ENCODE results near the gene MAGI1.

Gene MAGI1

GRCh38 chr3:65788461-65788860 is 250.3 kb downstream of the MAGI1 start:
- Histone ChIP-seq H3K27me3 (ENCODE audit: insufficient read depth, low read depth) (no peaks in the 10 kb centered on the region), H3K4me1 (ENCODE audit: low read depth, poor library complexity, severe bottlenecking) (peaks cover 6% of the 10 kb centered on the region), H2AFZ (ENCODE audit: low read depth) (no peak overlapping the region), H3K79me2 (ENCODE audit: insufficient read depth, low read depth) (no peaks in the 10 kb centered on the region), H3K36me3 (ENCODE audit: insufficient read depth) (no peaks in the 10 kb centered on the region), H3K9ac (no peak overlapping the region), H3K4me3 (IDR thresholded peaks at IDR 0.05; ENCODE audit: insufficient read depth, low read depth, low read length) (no peak overlapping the region), H3K27ac (no peak overlapping the region), H4K20me1 (ENCODE audit: insufficient read depth) (no peaks in the 10 kb centered on the region), H3K4me2 (no peak overlapping the region)
- TF ChIP-seq CTCF (conservative IDR thresholded peaks at IDR 0.05; ENCODE audit: low read depth, low read length) = no peak

- Histone ChIP-seq H3K36me3 (ENCODE audit: insufficient read depth) (no peaks in the 10 kb centered on the region), H4K20me1 (ENCODE audit: insufficient read depth) (no peaks in the 10 kb centered on the region), H3K9ac (no peak overlapping the region), H3K79me2 (ENCODE audit: insufficient read depth, low read depth) (no peaks in the 10 kb centered on the region), H3K4me3 (IDR thresholded peaks at IDR 0.05; ENCODE audit: insufficient read depth, low read depth, low read length) (no peak overlapping the region), H3K4me2 (no peak overlapping the region), H3K27me3 (ENCODE audit: insufficient read depth, low read depth) (no peaks in the 10 kb centered on the region), H2AFZ (ENCODE audit: low read depth) (no peak overlapping the region), H3K27ac (no peak overlapping the region), H3K4me1 (ENCODE audit: low read depth, poor library complexity, severe bottlenecking) (peaks cover 6% of the 10 kb centered on the region)
- TF ChIP-seq CTCF (conservative IDR thresholded peaks at IDR 0.05; ENCODE audit: low read depth, low read length) = no peak
Observed at GRCh38 chr3:65787827-65788226, 250.9 kb downstream of the MAGI1 start.

- Histone ChIP-seq H3K4me2 (no peak overlapping the region), H3K27me3 (ENCODE audit: insufficient read depth, low read depth) (no peaks in the 10 kb centered on the region), H3K4me3 (IDR thresholded peaks at IDR 0.05; ENCODE audit: insufficient read depth, low read depth, low read length) (no peak overlapping the region), H3K9ac (no peak overlapping the region), H3K27ac (no peak overlapping the region), H3K4me1 (ENCODE audit: low read depth, poor library complexity, severe bottlenecking) (peaks cover 6% of the 10 kb centered on the region), H3K36me3 (ENCODE audit: insufficient read depth) (no peaks in the 10 kb centered on the region), H4K20me1 (ENCODE audit: insufficient read depth) (no peaks in the 10 kb centered on the region), H2AFZ (ENCODE audit: low read depth) (no peak overlapping the region), H3K79me2 (ENCODE audit: insufficient read depth, low read depth) (no peaks in the 10 kb centered on the region)
- no peak for TF ChIP-seq CTCF (conservative IDR thresholded peaks at IDR 0.05; ENCODE audit: low read depth, low read length)
Observed at GRCh38 chr3:65787340-65787739, 251.4 kb downstream of the MAGI1 start.

- H4K20me1 ChIP-seq (ENCODE audit: insufficient read depth) = no peaks in the 10 kb centered on the region
- TF ChIP-seq CTCF (conservative IDR thresholded peaks at IDR 0.05; ENCODE audit: low read depth, low read length) = no peak
- H3K27ac ChIP-seq = no peak overlapping the region
- no peak overlapping the region for H3K4me3 ChIP-seq (IDR thresholded peaks at IDR 0.05; ENCODE audit: insufficient read depth, low read depth, low read length)
- no peak overlapping the region for H2AFZ ChIP-seq (ENCODE audit: low read depth)
- H3K27me3 ChIP-seq (ENCODE audit: insufficient read depth, low read depth) = no peaks in the 10 kb centered on the region
- H3K4me1 ChIP-seq (ENCODE audit: low read depth, poor library complexity, severe bottlenecking) = peaks cover 6% of the 10 kb centered on the region
- no peak overlapping the region for H3K4me2 ChIP-seq
- H3K9ac ChIP-seq = no peak overlapping the region
- no peaks in the 10 kb centered on the region for H3K79me2 ChIP-seq (ENCODE audit: insufficient read depth, low read depth)
- no peaks in the 10 kb centered on the region for H3K36me3 ChIP-seq (ENCODE audit: insufficient read depth)
Observed at GRCh38 chr3:65786890-65787289, 251.8 kb downstream of the MAGI1 start.
